IPS-18a (cell line): ENCODE results near the gene ZNF530.

Source experiments
- H3K27ac ChIP-seq: one replicate; pipeline ENCODE4 v1.5.1; 2013; ENCODE audit warnings: low read length
- H3K27me3 ChIP-seq: one replicate; pipeline ENCODE4 v1.6.1; 2013; ENCODE audit warnings: mild to moderate bottlenecking, low read length; ENCODE audit not compliant: control insufficient read depth, insufficient read depth
- H3K36me3 ChIP-seq: one replicate; pipeline ENCODE4 v1.6.1; 2013; ENCODE audit warnings: low read depth, low read length; ENCODE audit not compliant: control insufficient read depth
- H3K4me1 ChIP-seq: one replicate; pipeline ENCODE4 v1.6.1; 2013; ENCODE audit warnings: low read depth, low read length; ENCODE audit not compliant: control insufficient read depth
- H3K4me3 ChIP-seq: one replicate; pipeline ENCODE4 v1.5.1; 2013; ENCODE audit warnings: low read length
- H3K9ac ChIP-seq: one replicate; pipeline ENCODE4 v1.6.1; 2013; ENCODE audit warnings: mild to moderate bottlenecking, low read length, moderate library complexity
- H3K9me3 ChIP-seq: one replicate; pipeline ENCODE4 v1.6.1; 2013; ENCODE audit warnings: low read depth, low read length; ENCODE audit not compliant: control insufficient read depth

The ZNF530 gene

DNA sequence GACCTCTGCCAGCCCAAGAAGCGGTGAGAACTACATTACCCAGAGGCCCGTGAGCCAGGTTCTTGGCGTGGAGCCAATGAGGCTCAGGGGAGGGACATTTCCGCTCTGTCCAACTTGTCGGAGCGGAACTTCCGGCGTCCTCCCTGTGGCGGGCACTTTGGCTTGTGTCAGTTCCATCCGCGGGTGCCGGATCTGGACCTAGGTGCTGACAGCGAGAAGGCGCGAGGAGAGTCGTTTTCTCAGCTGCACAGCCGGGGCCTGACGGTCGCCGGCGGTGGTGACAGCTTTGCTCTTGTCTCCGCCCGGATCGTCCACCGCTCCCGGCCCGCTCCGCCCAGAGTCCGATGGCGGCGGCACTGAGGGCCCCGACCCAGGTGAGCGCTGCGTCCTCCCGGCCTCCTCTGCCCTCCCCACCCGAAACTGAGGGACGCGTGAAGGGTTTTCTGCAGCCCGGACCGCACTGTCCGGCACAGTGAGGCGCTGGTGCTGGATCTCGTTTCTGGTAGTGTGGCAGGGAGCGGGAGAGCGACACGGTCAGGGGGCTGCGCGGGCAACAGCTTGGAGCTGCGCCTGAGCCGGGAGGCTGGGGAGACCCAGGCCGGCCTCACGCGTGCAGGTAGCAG lies at the start of gene ZNF530:
ZNF530 (plus strand) TSS at position 125 of the 623 bp plus-strand sequence. CDS start 4,461 bp downstream, outside the sequence.
- peak within 1 kb of the TSS; percentile 86 for H3K4me3 ChIP-seq
- H3K27ac ChIP-seq, result no peak within 1 kb of the TSS
- peak within 1 kb of the TSS; percentile 36 for H3K9ac ChIP-seq
- no peaks in the 10 kb centered on the region for H3K4me1 ChIP-seq
- peaks cover 7% of the 10 kb centered on the region for H3K27me3 ChIP-seq
- H3K9me3 ChIP-seq, result no peaks in the 10 kb centered on the region
- H3K36me3 ChIP-seq, result peaks cover 3% of the 10 kb centered on the region

DNA sequence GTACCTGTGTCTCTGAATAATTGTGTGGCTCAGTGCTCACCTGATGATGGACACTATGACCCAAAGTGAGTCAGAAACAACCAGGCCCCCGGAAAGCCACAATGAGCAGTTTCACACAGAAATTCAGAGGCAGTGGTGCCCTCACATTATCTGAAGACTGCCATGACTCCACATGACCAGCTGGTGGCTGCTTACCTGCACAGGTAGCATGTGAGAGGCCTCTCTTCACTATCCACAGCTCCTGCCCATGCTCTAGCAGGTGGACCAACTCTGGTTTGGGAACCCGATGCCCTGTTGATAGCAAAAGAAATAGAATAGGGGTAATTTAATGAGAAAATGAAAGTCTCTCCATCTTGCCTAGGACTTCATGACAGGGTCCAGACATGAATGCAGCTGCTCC lies 47.3 kb upstream of the ZNF530 start:
- Histone ChIP-seq H3K4me3 (no peak overlapping the region), H3K36me3 (peaks cover 56% of the 10 kb centered on the region)

DNA sequence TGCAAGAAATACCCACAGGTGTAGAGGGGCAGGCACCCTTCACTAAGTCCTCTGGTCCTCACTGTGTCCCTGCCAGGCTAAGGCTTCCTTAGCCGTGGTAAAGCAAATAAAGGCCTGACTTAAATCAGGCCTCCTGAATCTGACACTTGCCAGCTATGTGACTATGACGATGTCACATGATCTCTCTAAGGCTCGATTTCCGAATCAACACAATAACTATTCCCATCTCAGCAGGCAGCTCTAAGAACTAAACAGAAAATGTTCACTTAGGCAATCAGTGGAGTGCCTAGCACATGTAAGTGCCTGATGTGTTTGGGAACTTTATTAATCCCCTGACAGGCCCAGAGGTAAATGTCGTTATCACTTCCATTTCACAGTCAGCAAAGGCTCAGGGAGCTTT lies 42.0 kb upstream of the ZNF530 start:
- no peaks in the 10 kb centered on the region for H3K27me3 ChIP-seq
- peaks cover 7% of the 10 kb centered on the region for H3K4me1 ChIP-seq
- H3K9ac ChIP-seq, result no peak overlapping the region
- H3K27ac ChIP-seq, result no peak overlapping the region
- peaks cover 6% of the 10 kb centered on the region for H3K9me3 ChIP-seq
- H3K4me3 ChIP-seq, result no peak overlapping the region
- peaks cover 17% of the 10 kb centered on the region for H3K36me3 ChIP-seq

More for the DNA sequence above, 47.3 kb upstream of the ZNF530 start:
- H3K9ac ChIP-seq, result no peak overlapping the region
- H3K27me3 ChIP-seq, result no peaks in the 10 kb centered on the region
- no peaks in the 10 kb centered on the region for H3K4me1 ChIP-seq
- H3K27ac ChIP-seq, result no peak overlapping the region
- H3K9me3 ChIP-seq, result peaks cover 9% of the 10 kb centered on the region

DNA sequence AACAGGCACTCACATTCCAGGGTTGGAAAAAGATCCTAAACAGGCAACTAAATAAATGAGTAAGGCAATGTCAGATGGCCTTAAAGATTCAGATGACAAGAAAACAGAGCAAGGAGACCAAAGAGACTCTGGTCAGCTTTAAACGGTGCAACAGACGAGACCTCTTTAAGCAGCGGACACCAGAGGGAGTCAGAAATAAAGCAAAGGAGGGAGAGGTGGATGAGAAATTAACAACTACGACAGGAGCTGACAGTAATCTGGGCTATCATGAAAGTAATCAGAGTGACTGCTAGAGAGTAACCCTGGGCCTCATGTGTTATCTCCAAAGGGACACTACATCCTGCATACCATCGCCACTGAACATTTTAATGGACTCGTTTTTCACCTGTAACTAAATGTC lies 41.2 kb upstream of the ZNF530 start:
- Histone ChIP-seq H3K9me3 (peaks cover 6% of the 10 kb centered on the region), H3K36me3 (peaks cover 17% of the 10 kb centered on the region), H3K4me3 (peak overlapping the region; percentile 88), H3K4me1 (peaks cover 7% of the 10 kb centered on the region), H3K27me3 (no peaks in the 10 kb centered on the region), H3K27ac (no peak overlapping the region), H3K9ac (peak overlapping the region; percentile 69)

DNA sequence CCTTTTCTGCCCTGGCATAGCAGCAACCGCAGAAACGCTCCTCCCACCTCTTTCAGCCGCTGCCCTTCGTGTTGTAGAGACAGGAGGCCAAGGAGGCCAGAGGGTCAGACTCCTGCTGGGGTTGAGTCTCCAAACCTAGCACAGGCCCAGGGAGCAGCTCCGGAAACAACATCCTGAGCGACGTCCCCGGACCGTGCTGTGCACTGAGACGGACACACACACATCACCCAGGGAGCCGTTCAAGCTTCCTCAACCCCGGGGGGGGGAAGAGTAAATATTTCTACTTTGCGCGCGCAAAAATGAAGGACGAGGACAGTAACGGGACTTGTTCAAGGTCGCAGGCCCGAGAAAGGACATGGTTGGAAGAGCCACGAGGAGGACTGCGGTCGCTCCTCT lies 40.7 kb upstream of the ZNF530 start:
- H3K9me3 ChIP-seq, result peaks cover 6% of the 10 kb centered on the region
- no peaks in the 10 kb centered on the region for H3K27me3 ChIP-seq
- H3K9ac ChIP-seq, result peak overlapping the region; percentile 69
- H3K4me3 ChIP-seq, result peak overlapping the region; percentile 88
- no peak overlapping the region for H3K27ac ChIP-seq
- H3K36me3 ChIP-seq, result peaks cover 16% of the 10 kb centered on the region
- peaks cover 7% of the 10 kb centered on the region for H3K4me1 ChIP-seq

DNA sequence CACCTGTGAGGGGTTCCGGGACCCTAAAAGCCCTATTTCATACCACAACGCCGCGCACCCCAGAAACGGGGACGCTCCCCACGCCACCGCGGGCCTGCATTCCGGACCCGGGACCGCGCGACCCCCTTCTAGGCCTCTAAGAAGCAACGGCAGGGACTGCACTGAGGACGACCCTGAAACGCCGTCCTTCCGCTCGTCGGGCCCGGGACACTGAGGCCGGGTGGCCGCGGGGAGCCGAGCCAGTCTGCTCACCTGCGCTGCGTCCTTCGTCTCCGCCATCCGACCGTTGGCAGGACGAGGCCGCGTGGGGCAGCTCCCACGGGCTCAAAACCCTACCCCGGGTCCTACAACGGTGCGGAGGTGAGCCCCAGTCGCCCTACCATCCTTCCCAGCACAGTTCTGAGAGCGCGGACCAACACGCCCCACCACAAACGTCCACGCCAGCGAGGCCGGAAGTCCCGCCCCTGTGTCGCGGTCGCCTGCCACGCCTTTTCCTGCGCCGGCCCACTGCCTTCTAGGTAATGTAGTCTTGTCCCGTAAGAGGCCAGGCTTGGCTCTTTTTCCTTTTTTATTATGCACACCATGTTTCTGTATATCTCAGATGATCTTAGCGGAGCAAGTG lies 40.2 kb upstream of the ZNF530 start, which contains the start of gene ZNF550:
ZNF550 (minus strand) TSS at position 460 of the 622 bp plus-strand sequence; CDS start at position 279, 181 bp downstream.
- Histone ChIP-seq H3K9ac (peak within 1 kb of the TSS; percentile 69), H3K27me3 (no peaks in the 10 kb centered on the region), H3K27ac (no peak within 1 kb of the TSS), H3K36me3 (peaks cover 11% of the 10 kb centered on the region), H3K4me3 (peak within 1 kb of the TSS; percentile 88), H3K4me1 (peaks cover 7% of the 10 kb centered on the region), H3K9me3 (peaks cover 11% of the 10 kb centered on the region)

DNA sequence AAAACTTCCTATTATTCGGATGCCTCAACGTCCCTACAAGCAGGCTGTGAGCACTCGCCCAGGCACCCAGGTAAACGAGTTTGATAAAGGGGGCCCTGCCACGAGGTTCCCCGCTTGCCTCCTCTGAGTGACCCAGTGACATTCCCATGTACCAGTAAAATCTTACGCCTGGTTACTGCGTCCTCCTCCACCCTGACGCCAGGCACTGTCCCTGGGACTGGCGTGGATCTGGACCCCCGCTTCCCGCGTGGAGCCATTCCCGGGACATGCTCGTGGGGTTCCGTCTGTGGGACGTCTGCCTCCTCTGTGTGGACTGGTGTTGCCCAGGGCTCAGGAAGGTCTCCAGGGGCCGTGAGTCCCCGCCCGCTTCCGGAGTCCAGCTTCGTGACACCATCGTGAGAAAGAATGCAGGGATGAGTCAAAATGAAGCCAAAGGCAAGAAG lies 39.6 kb upstream of the ZNF530 start:
- peaks cover 9% of the 10 kb centered on the region for H3K36me3 ChIP-seq
- no peaks in the 10 kb centered on the region for H3K27me3 ChIP-seq
- H3K9ac ChIP-seq, result no peak overlapping the region
- peak overlapping the region; percentile 88 for H3K4me3 ChIP-seq
- peaks cover 7% of the 10 kb centered on the region for H3K4me1 ChIP-seq
- peaks cover 16% of the 10 kb centered on the region for H3K9me3 ChIP-seq
- H3K27ac ChIP-seq, result no peak overlapping the region

DNA sequence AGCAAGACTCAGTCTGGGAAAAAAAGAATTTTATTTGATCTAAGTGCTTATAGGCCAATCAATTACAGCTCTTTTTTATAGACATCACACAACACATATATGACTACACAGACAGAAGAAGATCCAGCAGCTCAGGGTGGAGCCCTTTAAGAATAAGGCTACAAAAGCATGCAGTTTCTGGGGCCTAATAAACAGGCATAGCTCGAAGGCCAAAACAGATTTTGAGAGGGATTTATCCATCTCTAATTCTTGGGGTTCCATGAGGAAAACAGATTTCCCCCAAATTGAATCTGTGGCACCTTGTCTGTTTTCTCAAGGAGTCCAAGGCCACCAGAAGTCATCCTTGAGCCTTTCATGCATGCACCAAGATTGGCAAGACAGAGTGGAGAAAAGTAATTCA lies 36.1 kb upstream of the ZNF530 start:
- Histone ChIP-seq H3K9ac (no peak overlapping the region), H3K9me3 (peaks cover 39% of the 10 kb centered on the region), H3K36me3 (no peaks in the 10 kb centered on the region), H3K4me1 (peaks cover 3% of the 10 kb centered on the region), H3K27ac (no peak overlapping the region), H3K27me3 (no peaks in the 10 kb centered on the region), H3K4me3 (no peak overlapping the region)

DNA sequence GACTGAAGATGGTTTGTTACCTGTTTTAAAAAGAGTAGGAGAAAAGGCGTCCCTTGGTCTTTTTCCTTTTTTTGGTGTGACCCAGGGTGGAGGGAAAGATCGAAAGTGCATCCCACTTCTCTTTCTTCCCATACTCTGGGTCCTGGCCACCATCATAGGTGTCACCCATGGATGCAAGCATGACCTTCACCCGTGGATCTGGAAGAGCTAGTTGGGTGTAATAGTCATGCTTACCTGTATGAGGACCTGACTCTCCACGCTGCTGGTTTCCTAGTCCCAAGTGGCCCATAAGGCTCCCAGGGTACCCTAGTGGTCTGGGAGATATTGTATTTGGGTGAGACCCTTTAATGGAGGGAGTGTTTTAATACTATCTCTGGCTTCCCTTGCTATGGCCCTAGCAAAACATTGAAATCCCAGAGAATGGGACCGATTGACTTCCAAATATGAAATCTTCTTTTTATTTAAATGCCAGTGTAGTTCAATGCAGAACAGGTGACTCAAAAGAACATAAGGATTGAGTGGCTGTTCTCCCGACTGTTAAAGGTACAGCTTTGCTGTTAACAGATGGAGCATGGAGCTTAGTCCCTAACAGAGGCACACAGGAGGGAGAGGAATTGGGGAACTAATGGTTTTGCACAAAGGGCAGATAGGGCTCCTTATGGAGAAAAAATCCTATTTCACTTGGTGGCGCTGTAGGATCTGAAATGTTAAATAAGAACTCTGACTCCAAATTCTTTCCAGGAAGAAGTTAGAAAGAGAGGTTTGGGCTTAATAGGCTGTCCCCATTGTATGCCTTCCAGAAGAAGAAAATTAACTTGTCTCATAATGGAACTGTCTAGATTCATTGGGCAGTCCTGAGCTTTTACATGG lies 33.1 kb upstream of the ZNF530 start:
- no peak overlapping the region for H3K27ac ChIP-seq
- no peak overlapping the region for H3K4me3 ChIP-seq
- H3K36me3 ChIP-seq, result no peaks in the 10 kb centered on the region
- no peaks in the 10 kb centered on the region for H3K27me3 ChIP-seq
- H3K9ac ChIP-seq, result no peak overlapping the region
- H3K4me1 ChIP-seq, result no peaks in the 10 kb centered on the region
- peaks cover 60% of the 10 kb centered on the region for H3K9me3 ChIP-seq

DNA sequence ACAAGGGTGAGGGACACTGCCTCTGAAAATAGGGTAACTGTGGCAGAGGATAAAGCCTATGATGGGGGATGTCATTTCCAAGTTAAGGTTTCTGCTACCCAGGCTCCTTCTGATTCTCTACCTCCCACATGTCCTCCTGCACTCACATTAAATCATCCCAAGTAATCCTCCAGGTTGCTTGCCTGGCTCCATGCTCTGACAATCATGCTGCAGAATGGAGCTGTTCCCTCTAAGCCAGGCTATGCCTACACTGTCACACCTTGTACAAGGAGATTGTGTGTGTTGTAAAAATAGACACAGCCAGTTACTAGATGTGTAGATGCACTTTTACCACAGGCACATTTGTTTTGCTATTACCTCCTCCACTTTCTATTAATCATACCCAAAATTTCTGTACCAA lies 29.0 kb upstream of the ZNF530 start:
- Histone ChIP-seq H3K27me3 (no peaks in the 10 kb centered on the region), H3K27ac (no peak overlapping the region), H3K4me3 (no peak overlapping the region), H3K36me3 (peaks cover 36% of the 10 kb centered on the region), H3K4me1 (no peaks in the 10 kb centered on the region), H3K9me3 (peaks cover 71% of the 10 kb centered on the region), H3K9ac (no peak overlapping the region)

DNA sequence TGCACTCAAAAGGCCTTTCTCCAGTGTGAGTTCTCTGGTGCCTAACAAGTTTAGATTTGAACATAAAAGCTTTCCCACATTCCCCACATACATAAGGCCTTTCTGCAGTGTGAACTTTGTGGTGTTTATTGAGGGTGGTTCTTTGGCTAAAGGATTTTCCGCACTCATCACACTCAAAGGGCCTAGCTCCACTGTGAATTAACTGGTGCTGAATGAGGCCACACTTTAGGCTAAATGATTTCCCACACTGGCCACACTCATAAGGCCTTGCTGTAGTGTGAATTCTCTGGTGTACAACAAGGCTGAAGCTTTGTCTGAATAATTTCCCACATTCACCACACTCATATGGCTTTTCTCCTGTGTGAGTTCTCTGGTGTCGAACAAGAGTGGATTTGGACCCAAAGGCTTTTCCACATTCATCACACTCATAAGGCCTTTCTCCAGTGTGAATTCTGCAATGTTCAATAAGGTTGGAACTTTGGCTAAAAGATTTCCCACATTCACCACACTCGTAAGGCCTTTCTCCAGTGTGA lies 27.2 kb upstream of the ZNF530 start:
- Histone ChIP-seq H3K4me1 (no peaks in the 10 kb centered on the region), H3K27ac (no peak overlapping the region), H3K9me3 (peaks cover 62% of the 10 kb centered on the region), H3K27me3 (no peaks in the 10 kb centered on the region), H3K9ac (no peak overlapping the region), H3K36me3 (peaks cover 44% of the 10 kb centered on the region), H3K4me3 (no peak overlapping the region)
